Activated CD4-positive, CD25-positive, alpha-beta regulatory T cell treated with anti-CD3 and anti-CD28 coated beads, Interleukin-2, amount 50 U/mL, for 16 hours (primary cell): ENCODE measurements around the gene UBL7.
"Not testable (repeated sequence)": the region's sequence is repeated elsewhere in the genome, so short reads cannot be mapped to it uniquely, and the experiment has no call there.

Source experiments
- DNase-seq: peaks from one replicate; pipeline ENCODE4 v3.0.0-alpha.2; 2020; ENCODE audit warnings: low read depth, low spot score

UBL7 gene

GRCh38 chr15:74460871-74461846, at the start of gene UBL7:
Gene UBL7 (minus strand): TSS chr15:74461160. CDS start chr15:74458867, 2,293 bp downstream.
- peak; percentile 98 for DNase-seq

- DNase-seq: no peak
These were observed 45.5 kb upstream of the UBL7 start for GRCh38 chr15:74506515-74506840.

- DNase-seq: no peak
These were observed 45.0 kb upstream of the UBL7 start for GRCh38 chr15:74505837-74506514.

GRCh38 chr15:74504836-74505235, 43.9 kb upstream of the UBL7 start:
- DNase-seq: no peak

GRCh38 chr15:74504418-74504817, 43.5 kb upstream of the UBL7 start:
- no peak for DNase-seq

GRCh38 chr15:74502301-74502700, 41.3 kb upstream of the UBL7 start:
- no peak for DNase-seq

- DNase-seq: no peak
These were observed 39.4 kb upstream of the UBL7 start for GRCh38 chr15:74500401-74500800.

- no peak for DNase-seq
These were observed 38.4 kb upstream of the UBL7 start for GRCh38 chr15:74499366-74499765.

- no peak for DNase-seq
These were observed 36.6 kb upstream of the UBL7 start for GRCh38 chr15:74497584-74497983.

- no peak for DNase-seq
These were observed 35.7 kb upstream of the UBL7 start for GRCh38 chr15:74496648-74497047.

- DNase-seq: no peak
These were observed 29.4 kb upstream of the UBL7 start for GRCh38 chr15:74490339-74490689.

GRCh38 chr15:74489518-74490338, 28.8 kb upstream of the UBL7 start:
- DNase-seq: peak; percentile 51

- DNase-seq: no peak
These were observed 27.8 kb upstream of the UBL7 start for GRCh38 chr15:74488776-74489175.

- DNase-seq: no peak
These were observed 21.7 kb upstream of the UBL7 start for GRCh38 chr15:74482661-74483060.

GRCh38 chr15:74480364-74480763, 19.4 kb upstream of the UBL7 start:
- not testable (repeated sequence) for DNase-seq

GRCh38 chr15:74471621-74472020, 10.7 kb upstream of the UBL7 start:
- not testable (repeated sequence) for DNase-seq

- no peak for DNase-seq
These were observed 9.9 kb upstream of the UBL7 start for GRCh38 chr15:74470631-74471395.

- DNase-seq: no peak
These were observed 7.5 kb upstream of the UBL7 start for GRCh38 chr15:74468341-74469032.

- no peak for DNase-seq
These were observed 5.6 kb upstream of the UBL7 start for GRCh38 chr15:74466570-74466969.

GRCh38 chr15:74464897-74465296, 3.9 kb upstream of the UBL7 start:
- no peak for DNase-seq

GRCh38 chr15:74464216-74464615, 3.3 kb upstream of the UBL7 start:
- no peak for DNase-seq
